GM18909 (cell line): Measurements from ENCODE around the gene VIM.
A peak's percentile ranks its signal among the peaks of the same experiment; 100 is the strongest.
"Not testable (repeated sequence)": the region's sequence is repeated elsewhere in the genome, so short reads cannot be mapped to it uniquely, and the experiment has no call there.

Experiments
- ATAC-seq: cut with Tn5 transposase; IDR thresholded peaks from one replicate; pipeline ENCODE4 v1.9.1; 2021; ENCODE audit warnings: mild to moderate bottlenecking; ENCODE audit not compliant: unreplicated experiment, poor library complexity

The VIM gene

DNA sequence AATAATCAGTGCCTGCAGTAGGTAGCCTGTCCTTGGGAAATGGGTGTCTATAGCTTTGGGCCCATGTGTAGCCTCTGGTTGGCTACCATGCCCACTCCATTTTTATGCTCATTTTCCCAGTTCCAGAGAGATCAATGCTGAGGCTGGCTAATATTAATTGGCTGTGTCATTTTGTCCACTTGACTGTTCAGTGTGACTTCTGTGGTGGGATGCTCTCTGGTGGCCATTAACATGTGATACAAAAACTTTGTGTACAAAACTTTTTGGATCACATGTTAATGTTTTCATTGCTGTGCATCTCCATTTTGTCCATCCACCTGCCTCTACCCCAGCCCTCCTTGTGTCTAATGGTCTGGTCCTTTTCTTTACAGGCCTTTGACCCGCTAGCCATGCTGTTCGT, 22.7 kb downstream of the VIM start:
- ATAC-seq, result no peak

DNA sequence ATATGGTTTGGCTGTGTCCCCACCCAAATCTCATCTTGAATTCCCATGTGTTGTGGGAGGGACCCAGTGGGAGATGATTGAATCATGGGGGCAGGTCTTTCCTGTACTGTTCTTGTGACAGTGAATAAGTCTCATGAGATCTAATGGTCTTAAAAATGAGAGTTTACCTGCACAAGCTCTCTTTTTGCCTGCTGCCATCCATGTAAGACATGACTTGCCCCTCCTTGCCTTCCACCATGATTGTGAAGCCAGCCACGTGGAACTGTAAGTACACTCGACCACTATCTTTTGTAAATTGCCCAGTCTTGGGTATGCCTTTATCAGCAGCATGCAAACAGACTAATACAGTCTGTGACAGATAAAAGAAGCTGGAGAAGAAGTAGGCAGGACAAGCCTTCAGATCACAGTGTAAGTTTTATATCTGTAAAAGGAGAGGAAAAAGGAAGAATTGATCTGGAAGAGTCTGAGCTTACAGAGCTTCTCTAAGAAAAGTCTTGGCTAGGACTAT, 26.6 kb downstream of the VIM start:
- ATAC-seq, result not testable (repeated sequence)

DNA sequence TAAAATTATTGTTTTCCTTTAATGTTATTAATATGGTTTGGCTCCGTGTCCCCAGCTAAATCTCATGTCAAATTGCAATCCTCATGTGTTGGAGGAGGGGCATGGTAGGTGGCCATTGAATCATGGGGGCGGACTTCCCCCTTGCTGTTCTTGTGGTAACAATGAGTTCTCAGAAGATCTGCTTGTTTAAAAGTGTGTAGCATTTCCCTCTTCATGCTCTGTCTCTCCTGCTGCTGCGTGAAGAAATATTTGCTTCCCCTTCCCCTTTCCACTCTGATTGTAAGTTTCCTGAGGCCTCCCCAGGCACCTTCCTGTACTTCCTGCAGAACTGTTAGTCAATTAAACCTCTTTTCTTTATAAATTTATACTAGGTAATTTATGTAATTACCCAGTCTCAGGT, 27.5 kb downstream of the VIM start:
- no peak for ATAC-seq

DNA sequence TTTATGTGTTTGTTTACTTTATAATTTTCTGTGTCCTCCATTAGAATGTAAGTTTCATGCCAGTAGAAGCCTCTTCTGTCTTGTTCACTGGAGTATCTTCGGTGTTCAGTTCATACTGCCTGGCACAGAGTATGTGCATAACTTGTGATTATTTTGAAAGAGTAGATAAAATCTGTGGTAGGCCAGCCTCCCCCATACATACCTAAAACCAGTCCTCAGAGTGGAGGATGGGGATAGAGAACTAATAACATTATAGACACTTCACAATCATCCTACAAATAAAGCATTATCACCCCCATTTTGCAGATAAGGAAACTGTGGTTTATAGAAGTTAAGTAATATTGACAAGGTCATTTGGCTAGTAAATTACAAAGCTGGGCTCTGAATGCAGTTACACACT, 28.0 kb downstream of the VIM start:
- no peak for ATAC-seq

DNA sequence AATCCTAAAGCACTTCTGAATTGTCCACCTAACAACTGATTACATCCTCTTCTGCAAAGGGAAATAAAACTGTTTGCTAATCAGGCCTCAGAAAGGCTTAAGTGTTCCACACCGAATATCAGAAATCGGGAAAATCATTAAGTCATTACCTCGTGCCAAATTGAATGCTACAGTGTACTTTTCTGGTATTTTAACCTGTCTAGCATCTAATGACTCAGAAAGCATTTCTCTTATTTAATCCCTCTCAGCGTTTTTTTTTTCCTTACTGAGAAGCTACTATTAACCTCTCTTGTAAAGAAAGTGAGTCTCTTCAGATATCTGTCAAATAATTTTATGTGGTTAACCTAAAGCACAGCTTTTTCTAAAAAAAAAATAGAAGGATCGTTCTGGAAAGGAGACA, 28.6 kb downstream of the VIM start:
- no peak for ATAC-seq

DNA sequence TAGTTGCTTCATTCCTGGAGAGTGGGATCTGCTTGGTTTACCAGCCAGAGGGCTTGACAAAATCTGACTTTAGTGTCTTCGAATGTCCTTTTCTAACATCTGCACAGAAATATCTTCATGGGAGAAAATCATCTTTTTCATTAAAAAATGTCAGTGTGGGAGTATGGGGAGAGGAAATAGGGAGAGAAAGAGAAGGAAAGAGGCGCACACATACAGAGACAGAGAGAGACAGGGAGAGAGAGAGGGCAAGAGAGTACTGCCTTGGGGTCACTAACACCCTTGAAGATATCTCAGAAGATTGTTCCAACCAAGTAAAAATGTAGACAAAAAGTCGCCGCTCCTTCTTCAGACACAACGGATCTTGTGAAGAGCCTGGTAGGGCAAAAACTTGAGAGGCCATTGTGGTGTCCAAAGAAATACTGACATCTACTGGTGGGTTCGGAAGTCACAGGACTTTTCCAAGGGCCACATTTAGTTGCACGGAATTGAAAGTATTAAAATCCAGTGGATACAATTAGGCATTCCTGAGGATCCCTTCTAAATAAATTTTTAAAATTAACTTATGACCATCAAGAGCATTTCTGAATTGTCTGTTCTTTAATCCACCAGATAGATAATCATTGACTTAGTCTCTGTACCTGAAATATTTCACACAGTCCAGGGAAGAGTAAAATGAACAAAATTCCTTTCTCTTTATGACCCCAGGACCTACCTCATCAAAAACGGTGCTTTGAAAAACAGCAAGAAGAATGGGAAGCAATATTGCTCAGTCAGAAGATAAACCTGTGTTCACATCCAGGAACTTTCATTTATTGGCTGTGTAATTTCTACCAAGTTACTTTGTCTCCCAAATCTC, 29.7 kb downstream of the VIM start:
- peak; percentile 81 for ATAC-seq

DNA sequence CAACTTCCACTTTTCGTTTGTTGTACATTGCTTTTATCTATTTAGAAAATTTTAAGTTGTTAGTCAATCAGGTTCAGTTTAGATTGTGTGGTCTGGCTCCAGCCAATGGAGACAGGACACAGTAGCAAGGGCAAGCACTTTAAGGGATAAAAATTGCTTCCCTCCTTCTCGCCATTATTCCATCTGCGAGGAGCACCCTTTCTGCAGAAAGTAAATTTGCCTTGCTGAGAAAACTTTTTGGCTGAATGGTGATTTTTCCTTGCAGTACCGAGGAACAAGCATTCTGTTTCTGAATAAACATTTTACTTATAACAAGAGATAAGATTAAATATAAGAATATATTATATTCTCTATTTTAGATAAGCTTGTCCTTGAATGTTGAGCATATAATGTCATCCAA, 34.5 kb downstream of the VIM start:
- no peak for ATAC-seq

DNA sequence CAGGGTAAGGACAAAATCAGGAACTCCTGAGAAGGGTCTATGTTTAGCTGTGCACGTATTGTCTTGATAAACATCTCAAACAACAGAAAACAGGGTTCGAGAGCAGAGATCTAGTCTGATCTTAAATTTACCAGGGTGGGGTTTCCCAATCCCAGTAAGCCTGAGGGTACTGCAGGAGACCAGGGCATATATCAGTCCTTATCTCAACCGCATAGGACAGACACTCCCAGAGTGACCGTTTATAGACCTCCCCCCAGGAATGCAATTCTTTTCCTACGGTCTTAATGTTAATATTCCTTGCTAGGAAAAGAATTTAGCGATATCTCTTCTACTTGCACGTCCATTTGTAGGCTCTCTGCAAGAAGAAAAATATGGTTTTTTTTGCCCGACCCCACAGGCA, 35.5 kb downstream of the VIM start:
- no peak for ATAC-seq

DNA sequence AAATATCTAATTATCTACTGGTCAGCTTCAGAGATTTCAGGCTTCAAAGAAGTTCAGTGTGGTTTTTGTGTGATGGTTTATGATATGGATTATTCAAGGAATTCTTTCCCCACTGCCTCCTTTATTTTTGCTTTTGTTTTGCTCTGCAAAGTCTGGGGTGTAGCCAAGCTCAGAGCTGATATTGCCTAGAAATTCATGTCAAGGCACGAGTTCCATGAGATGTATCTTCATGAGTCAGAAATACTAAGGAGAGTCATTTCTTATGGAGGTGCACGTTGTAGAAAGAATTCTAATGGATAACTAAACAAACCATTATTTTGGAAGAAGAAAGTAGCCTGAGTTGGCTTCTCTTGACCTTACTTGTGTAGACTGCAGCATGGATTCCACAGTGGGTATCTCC, 37.4 kb downstream of the VIM start:
- ATAC-seq, result no peak

DNA sequence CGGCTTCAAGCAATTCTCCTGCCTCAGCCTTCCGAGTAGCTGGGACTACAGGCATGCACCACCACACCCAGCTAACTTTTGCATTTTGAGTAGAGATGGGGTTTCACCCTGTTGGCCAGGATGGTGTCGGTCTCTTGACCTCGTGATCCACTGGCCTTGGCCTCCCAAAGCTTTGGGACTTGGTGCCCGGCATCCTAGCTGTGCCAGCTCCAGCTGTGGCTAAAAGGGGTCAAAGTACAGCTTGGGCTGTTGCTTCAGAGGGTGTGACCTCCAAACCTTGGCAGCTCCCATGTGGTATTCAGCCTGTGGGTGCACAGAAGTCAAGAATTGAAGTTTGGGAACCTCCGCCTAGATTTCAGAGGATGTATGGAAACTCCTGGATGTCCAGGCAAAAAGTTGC, 38.5 kb downstream of the VIM start:
- not testable (repeated sequence) for ATAC-seq

DNA sequence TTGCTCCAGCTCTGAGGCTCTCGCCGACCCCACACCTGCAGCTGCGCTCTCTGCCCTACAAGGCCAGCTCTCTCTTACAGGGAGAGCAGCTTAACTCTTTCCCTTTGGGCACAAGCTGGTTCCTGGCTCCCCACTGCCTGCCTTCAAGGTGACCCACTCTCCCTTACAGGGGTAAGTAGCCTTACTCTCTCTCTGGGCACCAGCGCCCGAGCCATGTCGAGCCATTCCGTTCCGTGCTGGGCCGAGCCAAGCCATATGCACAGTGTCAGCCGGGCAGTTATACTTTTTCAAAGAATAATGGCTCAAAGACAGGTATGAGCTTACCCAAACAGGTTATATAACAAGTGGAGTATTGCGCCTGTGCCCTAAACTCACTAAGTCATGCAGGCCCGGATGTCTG, 44.6 kb downstream of the VIM start:
- no peak for ATAC-seq

DNA sequence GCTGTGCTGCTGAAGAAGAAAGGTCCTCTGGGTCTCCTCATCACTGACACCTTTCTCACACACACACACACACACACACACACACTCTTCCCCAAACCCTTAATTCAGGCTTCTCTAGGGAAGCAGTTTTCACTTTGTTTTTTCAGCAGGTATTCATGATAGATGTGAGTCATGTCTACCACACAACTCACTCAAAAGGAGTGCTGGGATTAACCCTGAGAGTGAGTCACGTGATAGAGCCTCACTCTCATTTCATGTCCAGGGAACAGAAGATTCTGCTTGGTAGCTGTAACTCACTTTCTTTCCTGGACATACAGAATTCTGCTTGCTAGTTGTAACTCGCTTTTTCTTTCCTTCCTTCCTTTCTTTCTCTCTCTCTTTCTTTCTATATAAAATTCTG, 45.4 kb downstream of the VIM start:
- ATAC-seq, result no peak

DNA sequence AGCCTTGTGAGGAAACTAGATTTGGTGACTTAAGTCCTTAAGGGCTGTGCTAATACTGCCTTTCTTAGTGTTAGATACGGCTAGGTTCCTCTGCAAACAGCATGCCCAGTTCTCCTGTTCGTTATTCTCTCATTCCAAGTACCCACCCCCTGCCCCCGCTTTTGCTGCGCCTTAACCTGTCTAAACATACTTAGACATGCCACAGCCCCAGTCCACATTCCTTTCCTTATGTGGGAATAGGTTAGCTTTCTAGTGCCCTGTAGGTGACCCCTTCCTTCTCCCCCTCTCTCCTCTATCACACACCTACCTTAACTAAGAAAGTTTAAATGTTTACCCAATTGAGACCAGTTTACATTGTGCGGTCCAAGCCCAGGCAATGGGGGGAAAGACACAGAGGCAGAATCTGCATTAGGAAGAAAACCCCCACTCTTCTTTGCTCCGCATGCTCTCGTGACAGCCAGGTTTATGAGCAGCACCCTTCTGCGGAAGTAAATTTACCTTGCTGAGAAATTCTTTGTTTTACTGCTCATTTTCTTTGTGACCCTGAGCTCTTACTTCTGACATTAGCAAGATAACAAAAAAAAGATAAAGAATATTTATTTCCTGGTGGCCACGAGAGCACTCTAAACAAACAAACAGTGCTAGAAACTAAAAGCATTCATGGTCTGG, 48.8 kb downstream of the VIM start:
- ATAC-seq, result no peak

DNA sequence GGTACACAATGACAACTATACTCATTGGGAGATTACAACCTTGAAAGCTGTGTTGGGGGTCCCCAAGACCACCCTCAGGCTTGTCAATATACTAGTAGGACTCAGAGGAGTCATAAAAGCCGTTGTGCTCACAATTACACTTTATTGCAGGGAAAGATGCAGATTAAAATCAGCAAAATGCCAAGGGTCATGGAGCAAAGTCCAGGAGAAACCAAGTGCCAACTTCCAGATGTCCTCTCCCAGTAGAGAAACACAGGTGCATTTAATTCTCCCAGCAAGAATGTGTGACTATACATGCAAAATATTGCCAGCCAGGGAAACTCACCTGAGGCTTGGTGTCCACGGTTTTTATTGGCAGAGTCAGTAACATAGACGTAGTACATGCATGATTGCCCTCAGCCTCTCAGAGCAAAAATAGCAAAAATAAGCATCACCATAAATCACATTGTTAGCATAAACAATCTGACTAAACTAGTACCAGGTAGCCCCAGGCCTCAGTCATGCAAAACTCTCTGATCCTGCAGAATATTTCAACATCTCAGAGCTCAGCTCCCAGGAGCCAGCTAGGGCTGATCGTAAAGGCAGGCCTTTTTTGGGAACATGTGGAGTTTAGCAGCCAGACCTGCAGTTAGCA, 50.7 kb downstream of the VIM start:
- no peak for ATAC-seq

DNA sequence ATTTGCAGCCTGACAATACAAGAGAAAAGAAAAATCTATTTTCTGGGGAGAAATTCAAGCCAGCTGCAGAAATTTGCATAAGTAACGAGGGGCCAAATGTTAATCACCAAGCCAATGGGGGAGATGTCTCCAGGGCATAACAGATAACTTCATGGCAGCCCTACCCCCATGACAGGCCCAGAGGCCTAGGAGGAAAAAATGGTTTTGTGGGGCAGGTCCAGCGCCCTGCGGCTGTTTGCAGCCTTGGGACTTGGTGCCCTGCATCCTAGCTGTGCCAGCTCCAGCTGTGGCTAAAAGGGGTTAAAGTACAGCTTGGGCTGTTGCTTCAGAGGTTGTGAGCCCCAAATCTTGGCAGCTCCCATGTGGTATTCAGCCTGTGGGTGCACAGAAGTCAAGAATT, 54.3 kb downstream of the VIM start:
- ATAC-seq, result no peak

DNA sequence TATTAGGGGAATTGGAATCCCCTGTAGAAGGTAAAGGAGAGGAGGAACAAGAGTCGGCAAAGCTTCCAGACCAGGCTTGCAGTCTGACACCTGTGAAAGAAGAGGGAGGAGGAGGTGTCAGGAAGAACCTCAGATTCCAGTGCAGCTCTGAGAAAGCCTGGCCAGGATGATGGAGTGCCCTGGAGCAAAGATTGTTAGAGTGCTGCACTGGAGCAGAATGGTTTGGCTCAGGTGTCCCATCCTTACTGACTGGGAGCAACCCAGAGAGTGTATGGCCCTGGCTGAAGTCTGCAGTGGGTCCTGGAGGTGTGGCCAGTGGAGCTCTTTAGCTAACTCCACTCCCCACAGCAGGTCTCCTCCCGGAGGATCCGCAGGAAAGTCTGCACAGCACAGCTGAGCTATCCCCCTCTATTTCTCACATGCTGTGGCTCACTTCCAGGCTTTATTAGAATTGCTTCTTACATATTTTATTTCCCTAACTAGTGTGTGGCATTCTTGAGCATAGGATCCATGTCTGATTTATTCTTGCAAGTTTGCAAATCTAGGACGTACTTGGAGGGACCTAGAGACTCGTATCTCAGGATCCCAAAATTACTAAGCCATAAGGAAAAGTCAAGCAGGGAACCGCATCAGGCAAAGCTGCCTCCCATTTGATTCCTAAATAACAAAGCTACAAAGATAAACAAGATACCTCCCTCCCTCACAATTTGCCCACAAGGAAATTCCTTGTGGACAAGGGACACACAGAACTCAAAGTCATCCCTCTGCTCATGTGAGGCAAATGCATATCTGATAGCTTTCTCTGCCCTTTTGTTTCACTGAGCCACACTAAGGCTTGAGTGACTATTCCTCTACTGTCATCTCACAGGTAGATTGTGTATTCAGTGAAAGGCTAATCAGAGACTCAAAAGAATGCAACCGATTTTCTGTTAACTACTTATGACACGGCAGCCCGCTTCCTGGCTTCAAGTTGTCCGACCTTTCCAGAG, 58.8 kb downstream of the VIM start:
- no peak for ATAC-seq
